Upper lobe of left lung (tissue), 6 donors: Measurements from ENCODE around the gene TTC17. TPM values are rescaled to one million over a fixed set of nuclear protein-coding genes. Genes with fewer than 3 reads are reported as not detected.

Experiments
- ATAC-seq, 2 donors: fragments of 200-7000 bp; cut with Tn5 transposase; one replicate each; pipeline ENCODE4 v1.9.1; 2022; ENCODE audit warnings: mild to moderate bottlenecking in 2 of 2, moderate library complexity in 2 of 2; ENCODE audit not compliant: low FRiP score in 2 of 2
- DNase-seq, 2 donors: peaks; one replicate each; pipeline ENCODE4 v3.0.0-alpha.2; 2019 to 2020
- H3K27ac ChIP-seq, 4 donors: fragments of 200-600 bp; sonication (generic); one replicate each; pipeline ENCODE4 v1.5.1; 2016 to 2019
- H3K27me3 ChIP-seq, 4 donors: fragments of 200-600 bp; sonication (generic); one replicate each; pipeline ENCODE4 v1.5.1; 2017 to 2019
- H3K36me3 ChIP-seq, 4 donors: fragments of 200-600 bp; sonication (generic); one replicate each; pipeline ENCODE4 v1.5.1; 2016 to 2019
- H3K4me1 ChIP-seq, 4 donors: fragments of 200-600 bp; sonication (generic); one replicate each; pipeline ENCODE4 v1.5.1; 2018 to 2019
- H3K4me3 ChIP-seq, 4 donors: fragments of 200-600 bp; sonication (generic); one replicate each; pipeline ENCODE4 v1.5.1; 2017 to 2019; ENCODE audit warnings: mild to moderate bottlenecking in 2 of 4, moderate library complexity in 1 of 4
- H3K9me3 ChIP-seq, 4 donors: fragments of 200-600 bp; sonication (generic); one replicate each; pipeline ENCODE4 v1.5.1; 2018 to 2019
- EP300 ChIP-seq, 4 donors: sonication (generic); formaldehyde crosslinking; IDR thresholded peaks; one replicate each; pipeline ENCODE4 v1.5.1; 2017; ENCODE audit warnings: antibody characterized with exemption in 4 of 4, control low read depth in 2 of 4
- POLR2A ChIP-seq, 4 donors: fragments of 450-650 bp; IDR thresholded peaks; one replicate each; pipeline ENCODE4 v1.5.1; 2016 to 2017; ENCODE audit warnings: antibody characterized with exemption in 4 of 4, mild to moderate bottlenecking in 2 of 4
- POLR2AphosphoS5 ChIP-seq, 2 donors: sonication (generic); formaldehyde crosslinking; IDR thresholded peaks; one replicate each; pipeline ENCODE4 v1.5.1; 2017; ENCODE audit warnings: antibody characterized with exemption in 2 of 2
- WGBS, 2 donors: methylation state at CpG; one replicate each; pipeline ENCODE4 v1.1.5; 2017 to 2018; 5-methylcytosine and 5-hydroxymethylcytosine counted together
- total RNA-seq, 6 donors: library from RNA; depleted of rRNA in 4 of 6; stranded (reverse); fragments of >200 nt in 4 of 6; gene quantifications; one replicate each; pipeline versions ENCODE4 v1.1.0 to v1.2.1, GENCODE V29; 2016 to 2021
- TF ChIP-seq, protein P1 (sequence below), 6 experiments: fragments of 450-650 bp in 4 of 6; fragments of 200-600 bp in 2 of 6; sonication (generic) in 2 of 6; IDR thresholded peaks; one replicate each; pipeline ENCODE4 v1.5.1; 2016 to 2019; ENCODE audit warnings: antibody characterized with exemption in 6 of 6
- donor health status: DM: no; HTN: no; CAD: no; lungs with moderate emphysema.
- donor health status: DM: no; HTN: yes; CAD: no; lungs with severe emphysema.

The TTC17 gene
- total RNA-seq, 6 donors from 2014 or later: 61.2 to 313 (median 126) TPM

DNA sequence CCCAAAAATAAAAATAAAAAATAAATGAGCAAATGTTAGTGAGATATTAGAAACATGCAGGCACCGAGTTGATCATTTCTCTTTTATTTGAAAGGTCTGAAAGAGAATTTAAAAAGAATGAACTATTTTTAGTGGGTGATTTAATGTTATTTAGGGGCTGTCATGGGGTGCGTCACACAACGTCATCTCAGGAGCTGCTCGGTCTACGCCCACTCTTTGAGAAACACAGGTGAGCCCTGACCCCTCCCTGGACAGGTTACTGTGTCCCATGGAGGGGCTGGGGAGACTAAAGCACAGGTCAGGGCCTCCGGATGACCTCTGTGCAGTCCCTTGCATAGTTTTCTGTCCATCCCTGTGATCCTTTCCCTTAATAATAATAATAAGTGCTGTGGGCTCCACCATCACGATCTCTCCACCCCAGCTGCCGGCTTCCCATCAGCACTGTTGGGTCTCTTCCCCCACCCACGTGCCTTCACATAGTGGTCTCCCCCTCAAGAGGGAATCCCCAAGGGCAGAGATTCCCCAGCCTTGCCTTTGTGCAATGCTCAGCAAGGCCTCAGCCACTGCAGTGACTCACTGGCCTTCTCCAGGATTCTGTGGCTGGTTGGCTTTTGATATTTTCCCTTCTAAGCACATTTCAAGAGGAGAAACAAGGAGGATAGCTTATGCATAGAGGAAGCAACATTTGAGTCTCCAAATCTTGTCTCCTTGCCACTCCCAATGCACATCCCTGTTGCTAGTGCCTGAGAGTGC, 159.9 kb downstream of the TTC17 start:
- H3K27me3 ChIP-seq: no peaks in the 10 kb centered on the region
- ATAC-seq: no peak
- WGBS, 2 donors: 67 to 79% methylated on average over 8 to 9 of the region's 9 CpGs
- TF ChIP-seq POLR2AphosphoS5 (IDR thresholded peaks at IDR 0.05): no peak
- TF ChIP-seq POLR2A (IDR thresholded peaks at IDR 0.05): no peak
- TF ChIP-seq, protein P1, sequence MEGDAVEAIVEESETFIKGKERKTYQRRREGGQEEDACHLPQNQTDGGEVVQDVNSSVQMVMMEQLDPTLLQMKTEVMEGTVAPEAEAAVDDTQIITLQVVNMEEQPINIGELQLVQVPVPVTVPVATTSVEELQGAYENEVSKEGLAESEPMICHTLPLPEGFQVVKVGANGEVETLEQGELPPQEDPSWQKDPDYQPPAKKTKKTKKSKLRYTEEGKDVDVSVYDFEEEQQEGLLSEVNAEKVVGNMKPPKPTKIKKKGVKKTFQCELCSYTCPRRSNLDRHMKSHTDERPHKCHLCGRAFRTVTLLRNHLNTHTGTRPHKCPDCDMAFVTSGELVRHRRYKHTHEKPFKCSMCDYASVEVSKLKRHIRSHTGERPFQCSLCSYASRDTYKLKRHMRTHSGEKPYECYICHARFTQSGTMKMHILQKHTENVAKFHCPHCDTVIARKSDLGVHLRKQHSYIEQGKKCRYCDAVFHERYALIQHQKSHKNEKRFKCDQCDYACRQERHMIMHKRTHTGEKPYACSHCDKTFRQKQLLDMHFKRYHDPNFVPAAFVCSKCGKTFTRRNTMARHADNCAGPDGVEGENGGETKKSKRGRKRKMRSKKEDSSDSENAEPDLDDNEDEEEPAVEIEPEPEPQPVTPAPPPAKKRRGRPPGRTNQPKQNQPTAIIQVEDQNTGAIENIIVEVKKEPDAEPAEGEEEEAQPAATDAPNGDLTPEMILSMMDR (IDR thresholded peaks at IDR 0.05): no peak
- TF ChIP-seq EP300 (IDR thresholded peaks at IDR 0.05): no peak
- no peak overlapping the region for H3K4me3 ChIP-seq
- H3K4me1 ChIP-seq: no peaks in the 10 kb centered on the region
- no peak for DNase-seq
- no peak overlapping the region for H3K27ac ChIP-seq
- no peaks in the 10 kb centered on the region for H3K36me3 ChIP-seq
- peaks cover 0 to 5% (median 0%) of the 10 kb centered on the region in 4 donors for H3K9me3 ChIP-seq

DNA sequence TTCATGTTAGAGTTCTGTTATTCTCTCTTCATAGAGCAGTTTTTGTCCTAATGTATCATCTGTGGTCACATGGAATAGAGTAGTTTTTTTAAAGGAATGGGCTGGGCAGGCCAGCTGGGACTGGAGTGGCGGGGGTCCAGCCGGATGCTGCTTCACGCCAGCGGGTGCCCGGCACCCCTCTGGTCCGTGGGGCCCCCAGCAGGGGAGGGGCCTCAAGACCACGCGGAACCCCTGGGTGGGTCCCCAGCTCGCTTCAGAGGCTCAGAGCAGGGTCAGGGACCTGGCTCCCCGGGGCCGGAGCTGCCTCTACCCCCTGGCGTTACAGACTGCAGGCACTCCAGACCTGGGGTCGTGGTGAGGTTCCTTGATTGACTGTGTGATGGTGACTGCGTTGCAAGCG, 162.8 kb downstream of the TTC17 start:
- Histone ChIP-seq H3K9me3 (peaks cover 0 to 5% (median 0%) of the 10 kb centered on the region in 4 donors), H3K36me3 (no peaks in the 10 kb centered on the region), H3K4me3 (no peak overlapping the region), H3K27ac (no peak overlapping the region), H3K4me1 (no peaks in the 10 kb centered on the region), H3K27me3 (no peaks in the 10 kb centered on the region)
- TF ChIP-seq POLR2A (IDR thresholded peaks at IDR 0.05) (no peak), EP300 (IDR thresholded peaks at IDR 0.05) (no peak), POLR2AphosphoS5 (IDR thresholded peaks at IDR 0.05) (no peak)
- TF ChIP-seq, protein P1 (IDR thresholded peaks at IDR 0.05): no peak
- 94 to 95% methylated on average over 9 to 14 of the region's 15 CpGs for WGBS, 2 donors
- peak in 1 of 2 donors; percentile 53 for DNase-seq
- no peak for ATAC-seq

DNA sequence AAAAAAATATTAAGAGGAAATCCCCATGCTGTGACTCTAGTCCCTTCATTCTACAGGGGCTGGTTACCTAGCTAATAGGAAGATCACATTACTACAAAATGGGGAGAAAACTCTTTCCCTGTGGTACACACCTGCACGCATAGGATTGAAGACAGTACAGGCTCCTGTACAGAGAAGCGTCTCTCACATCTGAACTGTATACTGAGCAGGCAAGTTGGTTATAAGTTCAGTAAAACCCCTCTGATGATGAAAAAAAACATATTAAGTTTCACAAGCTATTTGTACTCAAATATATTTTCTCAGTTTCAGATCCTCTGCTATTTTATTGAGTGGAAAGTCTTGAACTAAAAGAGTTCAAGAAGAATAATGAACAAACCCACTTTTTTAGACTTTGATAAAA, 164.9 kb downstream of the TTC17 start:
- Histone ChIP-seq H3K27me3 (no peaks in the 10 kb centered on the region), H3K4me1 (no peaks in the 10 kb centered on the region), H3K36me3 (no peaks in the 10 kb centered on the region), H3K4me3 (no peak overlapping the region), H3K9me3 (peaks cover 0 to 5% (median 0%) of the 10 kb centered on the region in 4 donors), H3K27ac (no peak overlapping the region)
- TF ChIP-seq, protein P1 (IDR thresholded peaks at IDR 0.05): no peak
- TF ChIP-seq POLR2A (IDR thresholded peaks at IDR 0.05) (no peak), POLR2AphosphoS5 (IDR thresholded peaks at IDR 0.05) (no peak), EP300 (IDR thresholded peaks at IDR 0.05) (no peak)
- ATAC-seq (no peak), DNase-seq (no peak)
- 77 to 93% methylated on average over 2 of the region's 2 CpGs for WGBS, 2 donors

DNA sequence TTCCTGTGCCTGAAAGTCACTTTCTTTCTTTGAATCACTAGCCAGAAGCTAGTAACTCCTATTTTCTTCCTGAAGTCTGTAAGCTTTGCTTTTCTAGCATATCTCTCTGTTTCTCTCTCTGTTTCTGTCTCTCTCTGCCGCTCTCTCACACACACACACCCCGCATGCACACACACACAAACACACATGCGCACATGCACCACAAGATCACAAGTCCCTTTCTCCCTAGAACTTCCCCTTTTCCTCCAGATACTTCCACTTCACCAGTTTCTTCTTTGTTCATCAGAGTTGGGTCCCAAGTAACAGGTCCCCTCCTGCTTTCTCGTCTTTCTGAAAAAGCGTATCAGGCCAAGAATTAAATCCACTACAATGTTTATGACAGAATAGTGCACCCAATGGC, 173.3 kb downstream of the TTC17 start:
- H3K36me3 ChIP-seq: no peaks in the 10 kb centered on the region
- ATAC-seq: no peak
- no peak overlapping the region for H3K4me3 ChIP-seq
- WGBS, 2 donors: 89 to 94% methylated on average over 5 of the region's 5 CpGs
- H3K27me3 ChIP-seq: no peaks in the 10 kb centered on the region
- H3K27ac ChIP-seq: no peak overlapping the region
- no peaks in the 10 kb centered on the region for H3K9me3 ChIP-seq
- no peaks in the 10 kb centered on the region for H3K4me1 ChIP-seq
- DNase-seq: no peak
- TF ChIP-seq, protein P1 (IDR thresholded peaks at IDR 0.05): no peak
- TF ChIP-seq POLR2A (IDR thresholded peaks at IDR 0.05) (no peak), POLR2AphosphoS5 (IDR thresholded peaks at IDR 0.05) (no peak), EP300 (IDR thresholded peaks at IDR 0.05) (no peak)
